Activated CD4-positive, alpha-beta memory T cell treated with anti-CD3 and anti-CD28 coated beads for 36 hours (primary cell): ENCODE data around the gene KCNB1. TPM values are rescaled to one million over a fixed set of nuclear protein-coding genes. Genes with fewer than 3 reads are reported as not detected.

Source experiments
- CTCF ChIA-PET: fragments of 350-600 bp; sonication (Branson Sonifier 250); formaldehyde crosslinking; loops from one replicate; lab custom pipeline; 2021; ENCODE audit warnings: antibody characterized with exemption, inconsistent platforms; lab: Charles Lee
- POLR2A ChIA-PET: fragments of 350-600 bp; sonication (Branson Sonifier 250); formaldehyde crosslinking; loops from one replicate; lab custom pipeline; 2021; ENCODE audit warnings: antibody characterized with exemption; lab: Charles Lee
- DNase-seq: peaks from one replicate; pipeline ENCODE4 v3.0.0-alpha.2; 2020
- H3K27ac Mint-ChIP-seq: one replicate; pipeline ENCODE4 v1.8.0; 2021; ENCODE audit warnings: mixed read lengths
- H3K27me3 Mint-ChIP-seq: one replicate; pipeline ENCODE4 v1.8.0; 2021; ENCODE audit warnings: mixed read lengths
- H3K36me3 Mint-ChIP-seq: one replicate; pipeline ENCODE4 v1.8.0; 2021; ENCODE audit warnings: mixed read lengths
- H3K4me1 Mint-ChIP-seq: one replicate; pipeline ENCODE4 v1.8.0; 2021; ENCODE audit warnings: low read depth, mixed read lengths
- H3K4me3 Mint-ChIP-seq: one replicate; pipeline ENCODE4 v1.8.0; 2021; ENCODE audit warnings: mild to moderate bottlenecking, mixed read lengths
- H3K9me3 Mint-ChIP-seq: one replicate; pipeline ENCODE4 v1.8.0; 2021; ENCODE audit warnings: mixed read lengths
- intact Hi-C: fragments of 100-400 bp; cut with micrococcal nuclease; formaldehyde crosslinking; loops from one replicate; pipeline ENCODE4 v1.15.1; 2023
- total RNA-seq, 2 experiments: library from RNA; stranded (reverse); gene quantifications; one replicate each; pipeline ENCODE4 v1.2.3, GENCODE V29; 2021

The KCNB1 gene
- total RNA-seq, 2 experiments from 2014 or later, result not detected

GRCh38 chr20:49448917-49449316 lies 33.6 kb downstream of the KCNB1 start:
- H3K27ac Mint-ChIP-seq, result no peak overlapping the region
- ChIA-PET POLR2A (no interaction called here), CTCF (no interaction called here)
- intact Hi-C loops, result no loop called here
- H3K9me3 Mint-ChIP-seq, result no peaks in the 10 kb centered on the region
- no peak overlapping the region for H3K4me3 Mint-ChIP-seq
- H3K36me3 Mint-ChIP-seq, result no peaks in the 10 kb centered on the region
- no peak for DNase-seq
- no peaks in the 10 kb centered on the region for H3K4me1 Mint-ChIP-seq
- peaks cover 29% of the 10 kb centered on the region for H3K27me3 Mint-ChIP-seq

DNA sequence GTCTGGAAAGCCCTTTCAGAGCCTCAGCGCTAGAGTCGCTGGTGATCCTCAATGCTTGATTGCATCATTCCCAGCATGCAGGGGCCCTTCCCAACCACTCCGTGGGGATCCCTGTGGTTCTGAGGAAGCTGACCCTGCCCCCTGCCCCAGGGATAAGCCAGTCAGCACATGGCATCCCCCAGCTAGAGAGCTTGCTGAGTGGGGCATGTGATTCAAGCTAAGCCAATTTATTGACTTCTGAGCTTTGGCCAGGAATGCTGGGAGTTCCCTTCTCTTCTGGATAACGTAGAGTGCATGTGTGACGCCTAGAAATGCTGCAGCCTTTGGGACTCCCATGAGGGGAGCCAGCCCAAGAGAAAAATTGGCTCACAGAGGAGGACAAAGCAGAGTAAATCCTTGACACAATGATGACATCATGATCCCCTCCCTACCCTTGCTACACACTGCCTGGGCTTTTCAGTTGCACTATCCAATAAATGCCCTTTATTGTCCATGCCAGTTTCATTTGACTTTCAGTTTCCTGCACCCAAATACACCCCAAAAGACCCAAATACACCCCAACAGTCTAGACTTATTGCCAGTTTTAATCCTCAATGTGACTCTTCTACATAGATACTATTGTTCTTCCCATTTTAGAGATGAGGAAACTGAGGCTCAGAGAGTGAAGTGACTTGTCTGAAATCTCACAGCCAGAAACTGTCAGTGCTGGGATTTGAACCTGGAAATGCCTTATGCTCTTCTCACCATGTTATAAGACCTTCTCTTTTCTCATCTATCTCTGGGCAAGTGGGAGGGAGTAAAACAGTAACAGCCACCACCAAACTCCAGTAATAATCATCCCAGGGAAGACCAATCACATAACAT lies 34.3 kb downstream of the KCNB1 start:
- DNase-seq, result no peak
- intact Hi-C loops, result no loop called here
- POLR2A ChIA-PET, result no interaction called here
- H3K27me3 Mint-ChIP-seq, result peaks cover 29% of the 10 kb centered on the region
- H3K27ac Mint-ChIP-seq, result no peak overlapping the region
- H3K9me3 Mint-ChIP-seq, result no peaks in the 10 kb centered on the region
- H3K4me1 Mint-ChIP-seq, result no peaks in the 10 kb centered on the region
- CTCF ChIA-PET, result no interaction called here
- H3K4me3 Mint-ChIP-seq, result no peak overlapping the region
- no peaks in the 10 kb centered on the region for H3K36me3 Mint-ChIP-seq

DNA sequence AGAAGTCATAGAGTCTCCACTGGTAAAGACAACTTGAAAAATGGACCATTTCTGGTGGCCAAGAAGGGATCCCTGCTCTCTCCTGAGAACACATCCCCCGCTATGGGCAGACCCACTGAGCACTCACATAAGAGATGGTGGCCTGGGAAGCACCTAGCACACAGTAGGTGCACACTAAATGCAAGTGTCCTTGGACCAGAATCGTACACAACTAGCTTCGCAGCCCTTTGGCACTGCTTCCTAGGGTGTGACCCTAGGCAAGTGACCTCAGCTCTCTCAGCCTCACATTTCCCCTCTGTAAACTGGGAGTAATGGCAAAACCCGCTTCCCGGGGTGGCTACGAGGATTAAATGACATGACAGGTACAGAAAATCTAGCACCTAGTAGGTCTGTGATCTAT lies 35.1 kb downstream of the KCNB1 start:
- CTCF ChIA-PET, result no interaction called here
- intact Hi-C loops, result no loop called here
- H3K4me1 Mint-ChIP-seq, result no peaks in the 10 kb centered on the region
- H3K27me3 Mint-ChIP-seq, result peaks cover 29% of the 10 kb centered on the region
- no peak overlapping the region for H3K27ac Mint-ChIP-seq
- H3K4me3 Mint-ChIP-seq, result no peak overlapping the region
- DNase-seq, result no peak
- H3K9me3 Mint-ChIP-seq, result no peaks in the 10 kb centered on the region
- POLR2A ChIA-PET, result interaction anchor here (0.5 kb wide), 1 partner anchor 351 kb away, joined by 4 read pairs; no protein-coding TSS in a partner anchor
- no peaks in the 10 kb centered on the region for H3K36me3 Mint-ChIP-seq

GRCh38 chr20:49446808-49447207 lies 35.7 kb downstream of the KCNB1 start:
- no peaks in the 10 kb centered on the region for H3K4me1 Mint-ChIP-seq
- H3K27me3 Mint-ChIP-seq, result peaks cover 32% of the 10 kb centered on the region
- H3K9me3 Mint-ChIP-seq, result no peaks in the 10 kb centered on the region
- no peaks in the 10 kb centered on the region for H3K36me3 Mint-ChIP-seq
- no peak overlapping the region for H3K4me3 Mint-ChIP-seq
- CTCF ChIA-PET, result no interaction called here
- no peak overlapping the region for H3K27ac Mint-ChIP-seq
- POLR2A ChIA-PET, result interaction anchor here (0.5 kb wide), 1 partner anchor 352 kb away, joined by 4 read pairs; no protein-coding TSS in a partner anchor
- no peak for DNase-seq
- intact Hi-C loops, result no loop called here

GRCh38 chr20:49446080-49446479 lies 36.4 kb downstream of the KCNB1 start:
- DNase-seq, result no peak
- Mint-ChIP-seq H3K36me3 (no peaks in the 10 kb centered on the region), H3K27me3 (peaks cover 32% of the 10 kb centered on the region), H3K27ac (no peak overlapping the region), H3K9me3 (no peaks in the 10 kb centered on the region), H3K4me3 (no peak overlapping the region), H3K4me1 (no peaks in the 10 kb centered on the region)
- ChIA-PET POLR2A (no interaction called here), CTCF (no interaction called here)
- intact Hi-C loops, result no loop called here

DNA sequence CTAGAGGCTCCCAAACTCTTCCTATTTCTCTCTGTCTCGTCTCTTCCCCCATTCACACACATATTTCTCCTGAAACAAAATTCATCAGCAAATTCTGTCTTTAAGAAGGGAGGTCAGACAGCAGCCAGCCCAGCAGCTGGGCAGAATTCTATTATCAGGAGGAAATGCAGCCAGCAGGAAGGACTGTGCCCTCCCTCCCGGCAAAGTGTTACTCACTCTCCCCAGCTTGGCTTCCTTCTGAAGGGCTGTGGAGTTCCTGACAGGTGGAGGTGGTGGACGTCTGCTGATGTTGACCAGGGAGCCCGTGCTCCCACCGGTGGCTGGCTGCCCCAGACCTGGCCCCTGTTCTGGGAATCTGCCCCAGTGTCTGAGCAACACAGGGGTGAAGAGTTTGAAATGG lies 37.3 kb downstream of the KCNB1 start:
- ChIA-PET POLR2A (no interaction called here), CTCF (no interaction called here)
- Mint-ChIP-seq H3K27me3 (peaks cover 35% of the 10 kb centered on the region), H3K9me3 (no peaks in the 10 kb centered on the region), H3K27ac (no peak overlapping the region), H3K36me3 (no peaks in the 10 kb centered on the region), H3K4me1 (no peaks in the 10 kb centered on the region), H3K4me3 (no peak overlapping the region)
- no peak for DNase-seq
- intact Hi-C loops, result no loop called here

DNA sequence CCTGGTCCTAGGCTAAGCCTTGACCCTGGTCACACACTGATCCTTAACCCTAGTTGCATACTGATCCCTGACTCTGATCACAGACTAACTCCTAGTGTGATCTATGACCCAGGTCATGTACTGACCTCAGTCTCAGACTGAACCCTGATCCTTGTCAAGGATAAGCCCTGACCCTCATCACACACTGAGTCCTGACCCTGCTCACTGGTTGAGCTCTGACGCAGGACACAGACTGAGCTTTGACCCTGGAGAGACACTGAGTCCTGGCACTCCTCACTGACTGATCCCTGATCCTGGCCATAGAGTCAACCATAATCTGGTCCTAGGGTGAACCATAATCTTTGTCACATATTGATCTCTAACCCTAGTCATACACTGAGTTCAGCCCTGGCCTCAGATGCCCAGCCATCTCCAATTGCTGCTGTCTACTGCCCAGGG lies 37.9 kb downstream of the KCNB1 start:
- CTCF ChIA-PET, result no interaction called here
- intact Hi-C loops, result no loop called here
- POLR2A ChIA-PET, result no interaction called here
- H3K4me3 Mint-ChIP-seq, result no peak overlapping the region
- no peak for DNase-seq
- peaks cover 37% of the 10 kb centered on the region for H3K27me3 Mint-ChIP-seq
- no peak overlapping the region for H3K27ac Mint-ChIP-seq
- H3K36me3 Mint-ChIP-seq, result no peaks in the 10 kb centered on the region
- no peaks in the 10 kb centered on the region for H3K9me3 Mint-ChIP-seq
- H3K4me1 Mint-ChIP-seq, result no peaks in the 10 kb centered on the region

DNA sequence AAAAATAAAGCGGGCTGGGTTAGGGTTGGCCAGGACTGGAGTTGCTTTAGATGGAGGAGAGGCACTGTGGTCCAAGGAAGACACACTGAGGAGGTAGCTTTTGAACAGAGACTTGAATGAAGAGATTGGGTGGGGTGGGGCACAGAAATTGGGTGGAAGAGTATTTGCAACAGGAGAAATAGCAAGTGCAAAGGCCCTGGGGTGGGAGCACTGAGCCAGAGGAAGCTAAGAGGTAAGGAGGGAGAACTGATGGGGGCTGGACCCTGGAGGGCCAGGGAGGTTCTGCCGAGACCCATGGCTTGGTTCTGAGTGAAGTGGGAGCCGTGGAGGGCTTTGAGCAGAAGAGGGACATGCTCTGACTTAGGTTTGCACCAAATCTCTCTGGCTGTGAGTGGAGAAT lies 45.4 kb downstream of the KCNB1 start:
- no peak overlapping the region for H3K27ac Mint-ChIP-seq
- H3K9me3 Mint-ChIP-seq, result no peaks in the 10 kb centered on the region
- no peak overlapping the region for H3K4me3 Mint-ChIP-seq
- POLR2A ChIA-PET, result no interaction called here
- intact Hi-C loops, result no loop called here
- H3K36me3 Mint-ChIP-seq, result no peaks in the 10 kb centered on the region
- DNase-seq, result no peak
- no peaks in the 10 kb centered on the region for H3K4me1 Mint-ChIP-seq
- peaks cover 14% of the 10 kb centered on the region for H3K27me3 Mint-ChIP-seq
- CTCF ChIA-PET, result interaction anchor here (0.6 to 1.0 kb wide), 2 partner anchors 48 to 101 kb away, joined by 4 read pairs; no protein-coding TSS in a partner anchor

- H3K27ac Mint-ChIP-seq, result no peak overlapping the region
- DNase-seq, result no peak
- H3K27me3 Mint-ChIP-seq, result peaks cover 14% of the 10 kb centered on the region
- intact Hi-C loops, result no loop called here
- ChIA-PET CTCF (interaction anchor here (1.3 to 1.5 kb wide), 2 partner anchors 49 to 99 kb away, joined by 3 to 5 read pairs; no protein-coding TSS in a partner anchor), POLR2A (no interaction called here)
- no peaks in the 10 kb centered on the region for H3K9me3 Mint-ChIP-seq
- no peak overlapping the region for H3K4me3 Mint-ChIP-seq
- no peaks in the 10 kb centered on the region for H3K4me1 Mint-ChIP-seq
- H3K36me3 Mint-ChIP-seq, result no peaks in the 10 kb centered on the region
Measured at GRCh38 chr20:49435639-49436038, 46.8 kb downstream of the KCNB1 start.

- H3K4me1 Mint-ChIP-seq, result no peaks in the 10 kb centered on the region
- H3K27ac Mint-ChIP-seq, result no peak overlapping the region
- H3K36me3 Mint-ChIP-seq, result no peaks in the 10 kb centered on the region
- ChIA-PET CTCF (no interaction called here), POLR2A (no interaction called here)
- DNase-seq, result no peak
- intact Hi-C loops, result no loop called here
- no peak overlapping the region for H3K4me3 Mint-ChIP-seq
- H3K9me3 Mint-ChIP-seq, result no peaks in the 10 kb centered on the region
- H3K27me3 Mint-ChIP-seq, result peaks cover 6% of the 10 kb centered on the region
Measured at GRCh38 chr20:49433333-49433732, 49.1 kb downstream of the KCNB1 start.

- ChIA-PET CTCF (no interaction called here), POLR2A (no interaction called here)
- no peaks in the 10 kb centered on the region for H3K4me1 Mint-ChIP-seq
- H3K27me3 Mint-ChIP-seq, result peaks cover 7% of the 10 kb centered on the region
- no peaks in the 10 kb centered on the region for H3K36me3 Mint-ChIP-seq
- intact Hi-C loops, result no loop called here
- no peak for DNase-seq
- H3K4me3 Mint-ChIP-seq, result no peak overlapping the region
- H3K27ac Mint-ChIP-seq, result no peak overlapping the region
- no peaks in the 10 kb centered on the region for H3K9me3 Mint-ChIP-seq
Measured at GRCh38 chr20:49432550-49432949, 49.9 kb downstream of the KCNB1 start.

DNA sequence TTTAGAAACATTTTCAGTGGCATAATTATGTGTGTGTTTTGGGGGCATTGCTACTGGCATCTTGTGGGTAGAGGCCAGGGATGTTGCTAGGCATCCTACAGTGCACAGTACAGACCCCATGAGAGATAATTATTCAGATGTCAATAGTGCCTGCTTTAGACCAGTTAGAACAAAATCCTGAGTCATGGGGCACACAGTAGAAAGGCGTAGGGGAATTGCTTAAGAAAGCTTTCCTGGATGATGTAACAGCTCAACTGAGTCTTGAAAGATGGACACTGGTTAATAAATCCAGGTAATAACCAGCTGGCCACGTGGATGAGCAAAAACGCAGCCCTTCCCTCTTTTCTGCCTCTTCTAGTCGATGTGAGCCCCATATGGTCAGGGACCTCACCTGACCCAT lies 51.1 kb downstream of the KCNB1 start:
- no peaks in the 10 kb centered on the region for H3K9me3 Mint-ChIP-seq
- intact Hi-C loops, result no loop called here
- H3K4me1 Mint-ChIP-seq, result no peaks in the 10 kb centered on the region
- H3K27ac Mint-ChIP-seq, result no peak overlapping the region
- H3K4me3 Mint-ChIP-seq, result no peak overlapping the region
- no peaks in the 10 kb centered on the region for H3K36me3 Mint-ChIP-seq
- POLR2A ChIA-PET, result no interaction called here
- DNase-seq, result no peak
- CTCF ChIA-PET, result no interaction called here
- peaks cover 7% of the 10 kb centered on the region for H3K27me3 Mint-ChIP-seq

DNA sequence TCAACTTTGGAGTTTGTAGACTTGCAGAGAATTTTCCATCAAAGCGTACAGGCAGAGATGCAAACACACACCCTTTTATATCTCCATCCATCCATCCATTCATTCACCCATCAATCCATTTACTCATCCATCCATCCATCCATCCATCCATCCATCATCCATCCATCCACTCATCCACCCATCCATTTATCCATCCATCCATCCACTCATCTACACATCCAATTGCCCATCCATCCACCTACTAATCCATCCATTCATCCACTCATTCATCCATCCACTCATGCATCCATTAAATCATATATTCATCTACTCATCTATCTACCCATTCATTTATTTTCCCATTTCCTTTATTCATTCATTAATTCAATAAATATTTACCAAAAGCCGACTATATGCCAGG lies 52.1 kb downstream of the KCNB1 start:
- no peak overlapping the region for H3K27ac Mint-ChIP-seq
- CTCF ChIA-PET, result no interaction called here
- no peaks in the 10 kb centered on the region for H3K36me3 Mint-ChIP-seq
- no peak for DNase-seq
- intact Hi-C loops, result no loop called here
- H3K27me3 Mint-ChIP-seq, result peaks cover 7% of the 10 kb centered on the region
- POLR2A ChIA-PET, result no interaction called here
- H3K4me3 Mint-ChIP-seq, result no peak overlapping the region
- no peaks in the 10 kb centered on the region for H3K9me3 Mint-ChIP-seq
- H3K4me1 Mint-ChIP-seq, result no peaks in the 10 kb centered on the region
